Measurements from ENCODE around the gene ASNS.
A peak's percentile ranks its signal among the peaks of the same experiment; 100 is the strongest.

Gene ASNS

GRCh38 chr7:97842006-97842405 is 30.2 kb downstream of the ASNS start:
- no peak for DNase-seq

- DNase-seq, result peak; percentile 56
Observed at GRCh38 chr7:97835296-97836138, 36.7 kb downstream of the ASNS start.

- DNase-seq, result no peak
Observed at GRCh38 chr7:97819161-97819560, 53.0 kb downstream of the ASNS start.

GRCh38 chr7:97818066-97818663 is 54.0 kb downstream of the ASNS start:
- DNase-seq, result no peak
